A673 (cell line): ENCODE results near the gene MAP2. TPM values are rescaled to one million over a fixed set of nuclear protein-coding genes. Genes with fewer than 3 reads are reported as not detected.

Experiments
- BruUV-seq: library from RNA; stranded (reverse); fragments of 400-500 nt; replicated peaks from 2 replicates; lab custom pipeline; 2021; lab: Mats Ljungman, UMichigan
- CTCF ChIA-PET: fragments of 300-600 bp; sonication (Branson Sonifier 250); formaldehyde crosslinking; loops from one replicate; lab custom pipeline; 2022; ENCODE audit warnings: antibody characterized with exemption; lab: Charles Lee
- POLR2A ChIA-PET: fragments of 300-600 bp; sonication (Branson Sonifier 250); formaldehyde crosslinking; loops from one replicate; lab custom pipeline; 2022; ENCODE audit warnings: antibody characterized with exemption; ENCODE audit not compliant: low non-redundant PET; lab: Charles Lee
- DNase-seq: peaks from one replicate; pipeline ENCODE4 v3.0.0-alpha.2; 2015; ENCODE audit warnings: low spot score
- H3K27ac ChIP-seq: fragments of 200-600 bp; sonication (generic); 2 replicates; pipeline ENCODE4 v1.5.1; 2016; ENCODE audit warnings: mixed run types, low read depth, mild to moderate bottlenecking, mixed read lengths, antibody characterized with exemption, low read length; ENCODE audit not compliant: poor library complexity, severe bottlenecking
- H3K27me3 ChIP-seq: fragments of 200-600 bp; sonication (generic); replicated peaks from 2 replicates; pipeline ENCODE4 v1.6.1; 2017; ENCODE audit warnings: mixed run types, low read depth, mild to moderate bottlenecking, mixed read lengths, antibody characterized with exemption, low read length; ENCODE audit not compliant: insufficient read depth, poor library complexity
- H3K36me3 ChIP-seq: fragments of 200-600 bp; sonication (generic); 2 replicates; pipeline ENCODE4 v1.6.1; 2016; ENCODE audit warnings: mixed run types, mild to moderate bottlenecking, mixed read lengths, antibody characterized with exemption, low read length; ENCODE audit not compliant: insufficient read depth, poor library complexity, severe bottlenecking
- H3K4me1 ChIP-seq: fragments of 200-600 bp; sonication (generic); 2 replicates; pipeline ENCODE4 v1.6.1; 2017; ENCODE audit warnings: mixed run types, mild to moderate bottlenecking, mixed read lengths, antibody characterized with exemption, low read length; ENCODE audit not compliant: insufficient read depth, poor library complexity, severe bottlenecking
- H3K4me3 ChIP-seq: fragments of 200-600 bp; sonication (generic); 2 replicates; pipeline ENCODE4 v1.5.1; 2016; ENCODE audit warnings: low read depth, mixed run types, mild to moderate bottlenecking, mixed read lengths, low read length; ENCODE audit not compliant: poor library complexity, severe bottlenecking
- H3K9me3 ChIP-seq: fragments of 200-600 bp; sonication (generic); 2 replicates; pipeline ENCODE4 v1.6.1; 2016; ENCODE audit warnings: mixed run types, low read depth, mild to moderate bottlenecking, mixed read lengths, antibody characterized with exemption, low read length; ENCODE audit not compliant: poor library complexity, severe bottlenecking
- CTCF ChIP-seq: fragments of 300-800, 200-600 bp; sonication (generic); conservative IDR thresholded peaks from 2 replicates; pipeline ENCODE4 v1.5.1; 2017; ENCODE audit warnings: low read depth, mild to moderate bottlenecking, antibody characterized with exemption, low read length, moderate library complexity, mixed read lengths
- EZH2 ChIP-seq: fragments of 200-600 bp; sonication (generic); IDR thresholded peaks from 2 replicates; pipeline ENCODE4 v1.6.1; 2017; ENCODE audit warnings: borderline replicate concordance, low read depth, mild to moderate bottlenecking, mixed read lengths, antibody characterized with exemption, low read length; ENCODE audit not compliant: poor library complexity, severe bottlenecking
- intact Hi-C: fragments of 100-400 bp; cut with micrococcal nuclease; formaldehyde crosslinking; loops from one replicate; pipeline ENCODE4 v1.10.0; 2022; ENCODE audit not compliant: unreplicated experiment
- total RNA-seq: library from RNA; stranded (reverse); gene quantifications from 2 replicates; pipeline ENCODE4 v1.2.3, GENCODE V29; 2021

MAP2 gene
- total RNA-seq, 1 experiment from 2014 or later: 1.7 TPM

DNA sequence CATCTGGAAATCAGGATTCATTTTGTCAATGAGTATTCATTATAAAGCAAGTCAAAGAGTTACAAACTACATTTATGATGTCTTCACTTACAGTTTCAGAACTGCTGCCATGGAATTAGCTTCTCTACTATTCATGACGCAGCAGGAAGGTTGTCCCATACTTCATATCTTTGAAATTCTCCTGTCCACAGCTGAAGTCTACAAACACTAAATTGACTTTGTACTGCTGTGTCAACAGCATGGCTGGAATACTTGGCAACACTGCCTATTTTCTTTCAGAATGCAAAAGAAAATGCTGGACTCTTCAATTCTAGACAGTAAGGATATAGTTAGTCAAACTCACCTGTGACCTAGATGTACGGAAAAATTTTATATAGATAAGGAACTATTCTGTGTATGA is 303.2 kb downstream of the MAP2 start:
- ChIA-PET POLR2A (no interaction called here), CTCF (no interaction called here)

GRCh38 chr2:209734805-209735204 is 311.0 kb downstream of the MAP2 start:
- H3K27me3 ChIP-seq: peaks cover 38% of the 10 kb centered on the region
- POLR2A ChIA-PET: no interaction called here
- H3K27ac ChIP-seq: no peak overlapping the region
- no peaks in the 10 kb centered on the region for H3K9me3 ChIP-seq
- no peaks in the 10 kb centered on the region for H3K4me1 ChIP-seq
- BruUV-seq: no TSS peak
- H3K36me3 ChIP-seq: no peaks in the 10 kb centered on the region
- intact Hi-C loops: no loop called here
- TF ChIP-seq EZH2: no peak
- no peak for TF ChIP-seq CTCF
- DNase-seq: no peak
- H3K4me3 ChIP-seq: no peak overlapping the region
- CTCF ChIA-PET: no interaction called here

More for the DNA sequence above, 303.2 kb downstream of the MAP2 start:
- Histone ChIP-seq H3K9me3 (no peaks in the 10 kb centered on the region), H3K4me3 (no peak overlapping the region), H3K4me1 (no peaks in the 10 kb centered on the region), H3K27me3 (peaks cover 10% of the 10 kb centered on the region), H3K36me3 (no peaks in the 10 kb centered on the region), H3K27ac (no peak overlapping the region)
- no peak for DNase-seq
- BruUV-seq: no TSS peak
- no peak for TF ChIP-seq EZH2
- no peak for TF ChIP-seq CTCF
- intact Hi-C loops: no loop called here

- POLR2A ChIA-PET: no interaction called here
- Histone ChIP-seq H3K4me3 (no peak overlapping the region), H3K27ac (no peak overlapping the region), H3K27me3 (peaks cover 50% of the 10 kb centered on the region), H3K9me3 (no peaks in the 10 kb centered on the region), H3K36me3 (no peaks in the 10 kb centered on the region), H3K4me1 (no peaks in the 10 kb centered on the region)
- intact Hi-C loops: no loop called here
- DNase-seq: no peak
- BruUV-seq: no TSS peak
- CTCF ChIA-PET: no interaction called here
- TF ChIP-seq EZH2 (no peak), CTCF (no peak)
These were observed 318.1 kb downstream of the MAP2 start for GRCh38 chr2:209741953-209742352.
